Thyroid gland (tissue), 4 donors: Measurements from ENCODE around the gene NFASC.

Experiments
- CTCF ChIP-seq, 6 experiments: fragments of 200-600 bp in 3 of 6; fragments of 450-650 bp in 3 of 6; sonication (generic) in 3 of 6; IDR thresholded peaks; one replicate each; pipeline ENCODE4 v1.5.1; 2016 to 2019; ENCODE audit warnings: antibody characterized with exemption in 6 of 6, mild to moderate bottlenecking in 2 of 6, inconsistent platforms in 1 of 6, moderate library complexity in 1 of 6
- POLR2A ChIP-seq, 2 donors: fragments of 450-650 bp; IDR thresholded peaks; one replicate each; pipeline ENCODE4 v1.6.1; 2017; ENCODE audit warnings: antibody characterized with exemption in 2 of 2, mild to moderate bottlenecking in 2 of 2, moderate library complexity in 1 of 2

GRCh38 chr1:204946640-204947039, 76.0 kb downstream of the NFASC start:
- no peak for TF ChIP-seq CTCF (IDR thresholded peaks at IDR 0.05)
- TF ChIP-seq POLR2A (IDR thresholded peaks at IDR 0.05): no peak
